ENCODE data around the gene MDC1. TPM values are rescaled to one million over a fixed set of nuclear protein-coding genes. Genes with fewer than 3 reads are reported as not detected.

The MDC1 gene
- total RNA-seq, 1 donor from 2014 or later = 93.3 TPM

DNA sequence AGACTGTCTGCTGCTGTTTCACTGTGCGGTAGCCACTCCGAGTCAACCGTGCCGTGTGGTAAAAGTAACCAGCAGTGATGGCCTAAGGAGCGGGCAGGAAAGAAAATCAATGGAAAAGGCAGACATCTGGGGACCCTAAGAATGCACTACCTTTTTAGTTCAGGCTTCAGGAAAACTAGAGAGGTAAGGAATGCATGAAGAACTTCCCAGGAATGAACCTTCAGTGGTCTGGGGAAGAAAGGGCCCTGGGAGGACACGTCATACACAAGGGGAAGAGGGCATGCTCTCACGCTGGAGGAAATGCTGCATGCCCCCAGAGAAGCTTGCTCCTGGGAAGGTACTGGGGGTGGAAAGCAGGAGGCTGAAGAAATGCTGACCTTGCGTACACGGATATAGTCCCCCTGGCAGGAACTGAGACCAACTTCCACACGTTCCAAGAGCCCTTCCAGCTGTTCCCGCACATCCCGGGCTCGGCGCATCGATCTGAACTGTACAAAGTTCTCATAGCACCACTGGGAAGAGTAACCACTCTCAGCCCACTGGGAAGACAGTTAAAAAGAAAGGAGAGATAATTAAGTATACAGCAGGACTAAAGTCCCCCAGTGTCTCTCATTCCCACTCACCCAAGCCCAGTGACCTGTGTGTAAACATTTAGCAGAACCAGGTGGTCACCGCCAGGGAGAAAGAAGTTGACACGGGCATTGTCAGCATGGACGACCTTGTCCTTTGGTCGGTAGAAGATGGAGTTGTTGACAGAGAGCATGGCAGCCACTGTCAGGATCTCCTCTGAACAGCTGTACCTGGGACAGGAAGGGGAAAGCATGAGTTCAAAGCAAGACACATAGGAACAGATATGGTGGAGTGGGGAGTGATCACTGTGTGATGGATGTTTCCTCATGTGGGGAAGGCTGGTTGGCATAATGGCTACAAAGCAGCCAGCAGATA, 62.0 kb downstream of the MDC1 start:
- intact Hi-C loops (cut with micrococcal nuclease) = no loop called here

DNA sequence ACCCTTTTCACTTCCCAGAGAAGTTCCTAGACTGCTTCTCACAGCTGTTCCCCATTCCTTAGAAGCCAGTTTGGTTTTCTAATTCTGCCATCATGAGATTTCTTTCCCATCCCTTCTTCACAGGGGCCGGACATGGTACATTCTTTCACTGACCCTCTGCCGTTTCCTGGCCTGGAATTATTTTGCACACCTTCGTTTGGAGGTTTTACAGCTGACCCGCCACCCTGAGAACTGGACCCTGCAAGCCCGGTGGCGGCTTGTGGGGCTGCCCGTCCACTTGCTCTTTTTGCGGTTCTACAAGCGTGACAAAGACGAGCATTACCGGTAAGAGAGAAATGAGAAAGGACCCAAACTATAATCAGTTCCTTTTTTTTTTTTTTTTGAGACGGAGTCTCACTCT, 65.9 kb downstream of the MDC1 start:
- intact Hi-C loops (cut with micrococcal nuclease) = no loop called here

Other genes with a start within 250 kb of the MDC1 start
- 499 and 512 TPM in 2 replicates for gene HLA-E, start 227.8 kb downstream of the MDC1 start, total RNA-seq
- gene GNL1, start 160.8 kb downstream of the MDC1 start, total RNA-seq = 49.4 and 49.7 TPM in 2 replicates
- gene PRR3, start 160.0 kb downstream of the MDC1 start, total RNA-seq = 22.1 and 22.7 TPM in 2 replicates
- gene ABCF1, start 145.8 kb downstream of the MDC1 start, total RNA-seq = 103 and 104 TPM in 2 replicates
- gene PPP1R10, start 100.0 kb downstream of the MDC1 start, total RNA-seq = 95.2 and 100 TPM in 2 replicates
- 37.9 and 39.0 TPM in 2 replicates for gene MRPS18B, start 99.4 kb downstream of the MDC1 start, total RNA-seq
- 9.2 and 11.3 TPM in 2 replicates for gene ATAT1, start 90.4 kb downstream of the MDC1 start, total RNA-seq
- gene C6orf136, start 70.1 kb downstream of the MDC1 start, total RNA-seq = 22.2 and 31.1 TPM in 2 replicates
- 49.5 and 51.0 TPM in 2 replicates for gene DHX16, start 44.3 kb downstream of the MDC1 start, total RNA-seq
- 305 and 322 TPM in 2 replicates for gene PPP1R18, start 30.6 kb downstream of the MDC1 start, total RNA-seq
- 28.2 and 32.3 TPM in 2 replicates for gene NRM, start 26.3 kb downstream of the MDC1 start, total RNA-seq
- gene TUBB, start 3.1 kb upstream of the MDC1 start, total RNA-seq = 905 and 913 TPM in 2 replicates
- 201 and 206 TPM in 2 replicates for gene FLOT1, start 25.4 kb upstream of the MDC1 start, total RNA-seq
- gene IER3, start 27.3 kb upstream of the MDC1 start, total RNA-seq = 76.8 and 77.8 TPM in 2 replicates
- gene DDR1, start 167.2 kb upstream of the MDC1 start, total RNA-seq = 19.5 and 20.1 TPM in 2 replicates
- 35.9 and 36.0 TPM in 2 replicates for gene GTF2H4, start 190.9 kb upstream of the MDC1 start, total RNA-seq
- gene VARS2, start 197.0 kb upstream of the MDC1 start, total RNA-seq = 39.2 and 47.2 TPM in 2 replicates
- gene SFTA2, start 214.9 kb upstream of the MDC1 start, total RNA-seq = not detected in 2 replicates
- not detected in 2 replicates for gene MUCL3, start 223.7 kb upstream of the MDC1 start, total RNA-seq